Omental fat pad (tissue), 4 donors: ENCODE data around the gene IL26. TPM values are rescaled to one million over a fixed set of nuclear protein-coding genes. Genes with fewer than 3 reads are reported as not detected.

Source experiments
- ATAC-seq: fragments of 150-250 bp; one replicate; pipeline ENCODE4 v1.9.1; 2016; ENCODE audit warnings: mild to moderate bottlenecking, moderate library complexity; ENCODE audit not compliant: low FRiP score
- DNase-seq: peaks from one replicate; pipeline ENCODE4 v3.0.0-alpha.2; 2019; ENCODE audit warnings: low spot score
- CTCF ChIP-seq, 3 donors: fragments of 450-650 bp; IDR thresholded peaks; one replicate each; pipeline ENCODE4 v1.5.1; 2016 to 2017; ENCODE audit warnings: antibody characterized with exemption in 3 of 3, mild to moderate bottlenecking in 3 of 3, moderate library complexity in 2 of 3
- total RNA-seq, 4 donors: library from RNA; depleted of rRNA; stranded (reverse); fragments of >200 nt; gene quantifications; one replicate each; pipeline ENCODE4 v1.1.0, GENCODE V29; 2016

Gene IL26
- total RNA-seq, 4 donors from 2014 or later, result not detected

- no peak for DNase-seq
- no peak for ATAC-seq
- TF ChIP-seq CTCF (IDR thresholded peaks at IDR 0.05), result no peak
Observed at GRCh38 chr12:68173792-68174191, 51.8 kb downstream of the IL26 start.

GRCh38 chr12:68170726-68171125 is 54.9 kb downstream of the IL26 start:
- TF ChIP-seq CTCF (IDR thresholded peaks at IDR 0.05), result no peak
- no peak for ATAC-seq
- no peak for DNase-seq

GRCh38 chr12:68169213-68169889 is 56.3 kb downstream of the IL26 start:
- ATAC-seq, result no peak
- DNase-seq, result no peak
- TF ChIP-seq CTCF (IDR thresholded peaks at IDR 0.05), result no peak

GRCh38 chr12:68166317-68166831 is 59.2 kb downstream of the IL26 start:
- DNase-seq, result no peak
- no peak for ATAC-seq
- no peak for TF ChIP-seq CTCF (IDR thresholded peaks at IDR 0.05)

- DNase-seq (no peak), ATAC-seq (no peak)
- TF ChIP-seq CTCF (IDR thresholded peaks at IDR 0.05), result no peak
Observed at GRCh38 chr12:68163560-68164081, 62.0 kb downstream of the IL26 start.

- TF ChIP-seq CTCF (IDR thresholded peaks at IDR 0.05), result no peak
- ATAC-seq (no peak), DNase-seq (no peak)
Observed at GRCh38 chr12:68162374-68162773, 63.2 kb downstream of the IL26 start.
